GM23248 (cell line): ENCODE results near the gene PTPRD. TPM values are rescaled to one million over a fixed set of nuclear protein-coding genes. Genes with fewer than 3 reads are reported as not detected.

ENCODE experiments used
- DNase-seq: peaks from one replicate; pipeline ENCODE4 v3.0.0-alpha.2; 2015
- H2AFZ ChIP-seq: fragments of 200-600 bp; sonication (generic); 2 replicates; pipeline ENCODE4 v1.6.1; 2016; ENCODE audit warnings: antibody characterized with exemption
- H3F3A ChIP-seq: fragments of 200-600 bp; sonication (generic); 2 replicates; pipeline ENCODE4 v1.6.1; 2016; ENCODE audit warnings: mild to moderate bottlenecking, antibody characterized with exemption, mixed run types; ENCODE audit not compliant: insufficient read depth
- H3K27ac ChIP-seq: fragments of 200-600 bp; sonication (generic); 2 replicates; pipeline ENCODE4 v1.5.1; 2016; ENCODE audit warnings: mild to moderate bottlenecking
- H3K27me3 ChIP-seq: fragments of 200-600 bp; sonication (generic); replicated peaks from 2 replicates; pipeline ENCODE4 v1.6.1; 2016; ENCODE audit warnings: mild to moderate bottlenecking; ENCODE audit not compliant: insufficient read depth
- H3K36me3 ChIP-seq: fragments of 200-600 bp; sonication (generic); 2 replicates; pipeline ENCODE4 v1.6.1; 2016; ENCODE audit warnings: low read depth, mild to moderate bottlenecking
- H3K4me1 ChIP-seq: fragments of 200-600 bp; sonication (generic); 2 replicates; pipeline ENCODE4 v1.6.1; 2016; ENCODE audit warnings: mild to moderate bottlenecking; ENCODE audit not compliant: insufficient read depth
- H3K4me2 ChIP-seq: fragments of 200-600 bp; sonication (generic); one replicate; pipeline ENCODE4 v1.6.1; 2016; ENCODE audit warnings: mild to moderate bottlenecking; ENCODE audit not compliant: unreplicated experiment
- H3K4me3 ChIP-seq: fragments of 200-600 bp; sonication (generic); 2 replicates; pipeline ENCODE4 v1.5.1; 2016; ENCODE audit warnings: mild to moderate bottlenecking
- H3K79me2 ChIP-seq: fragments of 200-600 bp; sonication (generic); 2 replicates; pipeline ENCODE4 v1.6.1; 2016; ENCODE audit warnings: mild to moderate bottlenecking; ENCODE audit not compliant: insufficient read depth
- H3K9ac ChIP-seq: fragments of 200-600 bp; sonication (generic); 2 replicates; pipeline ENCODE4 v1.6.1; 2016; ENCODE audit warnings: mild to moderate bottlenecking
- H3K9me2 ChIP-seq: fragments of 200-600 bp; sonication (generic); 2 replicates; pipeline ENCODE4 v1.6.1; 2016; ENCODE audit warnings: mixed run types, mild to moderate bottlenecking, moderate library complexity; ENCODE audit not compliant: insufficient read depth
- H3K9me3 ChIP-seq: fragments of 200-600 bp; sonication (generic); one replicate; pipeline ENCODE4 v1.6.1; 2017; ENCODE audit warnings: low read depth
- H4K20me1 ChIP-seq: fragments of 200-600 bp; sonication (generic); 2 replicates; pipeline ENCODE4 v1.6.0; 2016; ENCODE audit not compliant: insufficient read depth
- EZH2 ChIP-seq: fragments of 200-600 bp; sonication (generic); IDR thresholded peaks from 2 replicates; pipeline ENCODE4 v1.6.1; 2018; ENCODE audit warnings: antibody characterized with exemption, mild to moderate bottlenecking; ENCODE audit not compliant: insufficient read depth, poor library complexity, severe bottlenecking
- EZH2phosphoT487 ChIP-seq: fragments of 200-600 bp; sonication (generic); IDR thresholded peaks from 2 replicates; pipeline ENCODE4 v1.6.1; 2018; ENCODE audit warnings: antibody characterized with exemption, moderate library complexity, mild to moderate bottlenecking, low read depth; ENCODE audit not compliant: insufficient read depth
- WGBS, 2 experiments: methylation state at CpG; one replicate each; pipeline ENCODE4 v1.1.6; 2015 to 2017; ENCODE audit warnings: low lambda C conversion rate in 2 of 2, low coverage in 1 of 2; ENCODE audit errors: missing lambda C conversion rate in 2 of 2; 5-methylcytosine and 5-hydroxymethylcytosine counted together
- in situ Hi-C: fragments of 300-500 bp; cut with MboI; formaldehyde crosslinking; loops from 2 replicates; pipeline ENCODE4 v1.15.0; 2020
- polyA plus RNA-seq: library from polyadenylated mRNA; unstranded; fragments of >200 nt; fragmentation: Nextera tagmentation; extraction: Ambion mirVana; gene quantifications from 2 replicates; pipeline ENCODE4 v1.2.1, GENCODE V29; 2016
- total RNA-seq: library from RNA; depleted of rRNA; stranded (reverse); fragments of >200 nt; shearing (Covaris generic); gene quantifications from 2 replicates; pipeline ENCODE4 v1.2.3, GENCODE V29; 2014

Gene PTPRD
- total and polyA plus RNA-seq, 2 experiments from 2014 or later, result 0.05 TPM; not detected in 1

DNA sequence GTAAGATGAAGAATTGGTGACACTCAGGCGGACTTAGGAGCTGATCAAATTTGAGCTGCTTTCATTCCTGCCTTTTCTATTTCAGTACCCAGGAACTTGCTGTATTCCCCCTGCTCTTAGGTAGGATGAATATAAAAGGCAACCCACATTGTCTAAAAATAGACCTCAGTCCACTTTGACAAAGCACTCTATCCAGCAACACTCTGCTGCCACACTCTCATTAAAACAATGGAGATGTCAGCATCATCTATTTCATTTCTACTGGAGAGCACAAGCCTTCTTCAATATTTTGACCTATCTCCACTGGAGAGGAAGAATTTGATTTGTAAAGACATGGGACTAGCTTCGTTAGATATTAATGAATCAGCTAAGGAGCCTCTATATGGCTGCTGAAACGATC lies 468.4 kb downstream of the PTPRD start:
- H3K9me2 ChIP-seq, result no peaks in the 10 kb centered on the region
- H3K4me1 ChIP-seq, result no peaks in the 10 kb centered on the region
- TF ChIP-seq EZH2 (no peak), EZH2phosphoT487 (no peak)
- in situ Hi-C loops, result no loop called here
- no peaks in the 10 kb centered on the region for H3K36me3 ChIP-seq
- H3K27me3 ChIP-seq, result no peaks in the 10 kb centered on the region
- H3K4me3 ChIP-seq, result no peak overlapping the region
- 16 to 18% methylated on average over 3 of the region's 3 CpGs for WGBS, 2 experiments
- H3K9ac ChIP-seq, result no peak overlapping the region
- no peak overlapping the region for H3K4me2 ChIP-seq
- H4K20me1 ChIP-seq, result no peaks in the 10 kb centered on the region; the same call in 1 of the 2 replicates
- no peak overlapping the region for H3K27ac ChIP-seq
- no peak overlapping the region for H2AFZ ChIP-seq
- no peaks in the 10 kb centered on the region for H3F3A ChIP-seq
- H3K79me2 ChIP-seq, result no peaks in the 10 kb centered on the region
- no peak for DNase-seq
- no peaks in the 10 kb centered on the region for H3K9me3 ChIP-seq

DNA sequence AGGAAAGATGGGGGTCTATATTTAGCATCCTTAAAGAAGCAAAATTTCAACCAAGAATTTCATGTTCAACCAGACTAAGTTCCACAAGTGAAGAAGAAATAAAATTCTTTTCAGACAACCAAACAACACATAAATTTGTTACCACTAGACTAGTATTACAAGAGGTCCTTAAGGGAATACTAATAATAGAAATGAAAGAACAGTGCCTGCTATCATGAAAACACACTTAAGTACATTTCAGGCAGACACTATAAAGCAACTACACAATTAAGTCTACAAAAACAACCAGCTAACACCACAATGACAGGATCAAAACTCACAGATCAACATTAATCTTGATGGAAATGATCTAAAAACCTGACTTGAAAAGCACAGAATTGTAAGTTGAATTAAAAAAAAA lies 477.2 kb downstream of the PTPRD start:
- no peaks in the 10 kb centered on the region for H3K4me1 ChIP-seq
- no peaks in the 10 kb centered on the region for H3K9me3 ChIP-seq
- H3K4me2 ChIP-seq, result no peak overlapping the region
- H3K9ac ChIP-seq, result no peak overlapping the region
- H3K27ac ChIP-seq, result no peak overlapping the region
- no peaks in the 10 kb centered on the region; the same call in 1 of the 2 replicates for H4K20me1 ChIP-seq
- no peak overlapping the region for H3K4me3 ChIP-seq
- no peaks in the 10 kb centered on the region for H3F3A ChIP-seq
- H3K79me2 ChIP-seq, result no peaks in the 10 kb centered on the region
- TF ChIP-seq EZH2phosphoT487, result no peak
- TF ChIP-seq EZH2, result no peak
- H2AFZ ChIP-seq, result no peak overlapping the region
- no peaks in the 10 kb centered on the region for H3K36me3 ChIP-seq
- no peak for DNase-seq
- in situ Hi-C loops, result no loop called here
- no peaks in the 10 kb centered on the region for H3K9me2 ChIP-seq
- no peaks in the 10 kb centered on the region for H3K27me3 ChIP-seq

DNA sequence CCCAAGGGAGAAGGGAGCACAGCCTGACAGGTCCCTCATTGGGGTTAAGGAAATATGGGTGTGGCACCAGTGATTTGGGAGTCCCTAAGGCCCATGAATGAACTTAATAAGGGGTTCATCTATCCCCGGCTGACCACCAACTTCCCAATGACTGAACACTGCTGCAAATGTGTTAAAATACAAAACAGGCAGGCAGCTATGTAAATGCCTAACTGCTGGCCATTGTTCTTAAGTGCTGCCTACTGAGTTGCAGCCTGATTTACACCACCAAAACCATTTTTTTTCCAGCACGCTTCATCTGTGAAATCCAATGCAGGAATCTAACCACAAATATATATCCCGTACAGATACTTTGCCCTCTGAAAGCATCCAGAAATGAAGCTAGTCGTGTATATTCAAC lies 478.5 kb downstream of the PTPRD start:
- in situ Hi-C loops, result no loop called here
- Histone ChIP-seq H3K36me3 (no peaks in the 10 kb centered on the region), H3K79me2 (no peaks in the 10 kb centered on the region), H3F3A (no peaks in the 10 kb centered on the region), H3K9me3 (no peaks in the 10 kb centered on the region), H4K20me1 (no peaks in the 10 kb centered on the region; the same call in 1 of the 2 replicates), H3K4me1 (no peaks in the 10 kb centered on the region), H2AFZ (no peak overlapping the region), H3K9ac (no peak overlapping the region), H3K27me3 (no peaks in the 10 kb centered on the region), H3K27ac (no peak overlapping the region), H3K4me2 (no peak overlapping the region), H3K4me3 (no peak overlapping the region), H3K9me2 (no peaks in the 10 kb centered on the region)
- no peak for DNase-seq
- TF ChIP-seq EZH2 (no peak), EZH2phosphoT487 (no peak)
- 20 to 23% methylated on average over 4 of the region's 4 CpGs for WGBS, 2 experiments

DNA sequence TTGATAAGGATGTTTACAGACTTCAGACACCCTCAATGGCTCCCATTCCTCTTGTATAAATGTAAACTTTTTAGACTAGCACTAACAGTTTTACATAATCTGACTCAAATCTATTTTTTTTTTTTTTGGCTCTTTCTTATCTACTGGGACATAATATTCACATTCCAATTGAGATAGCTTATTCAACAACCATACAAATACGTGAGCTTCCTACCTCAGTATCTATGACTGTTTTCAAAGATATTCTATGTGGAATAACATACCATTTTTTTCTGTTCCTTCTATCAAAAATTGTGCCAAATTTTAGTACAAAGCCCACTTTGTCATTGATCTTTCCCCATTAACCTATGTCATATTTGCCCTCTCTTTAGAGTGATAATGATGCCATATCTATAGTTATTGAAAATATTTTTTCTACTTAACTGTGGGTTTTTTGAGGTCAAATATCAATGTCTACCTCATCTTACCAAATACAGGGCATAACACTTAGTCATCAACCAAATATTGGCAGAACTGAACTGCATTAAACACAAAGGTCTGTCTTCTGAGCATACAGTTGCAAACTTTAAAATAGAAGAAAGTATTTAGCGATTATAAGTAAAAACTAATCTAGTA lies 482.6 kb downstream of the PTPRD start:
- no peaks in the 10 kb centered on the region for H3K79me2 ChIP-seq
- H3K9me3 ChIP-seq, result no peaks in the 10 kb centered on the region
- no peak overlapping the region for H3K9ac ChIP-seq
- no peaks in the 10 kb centered on the region for H3K4me1 ChIP-seq
- H2AFZ ChIP-seq, result no peak overlapping the region
- no peaks in the 10 kb centered on the region for H4K20me1 ChIP-seq
- 6 to 7% methylated on average over 2 of the region's 2 CpGs for WGBS, 2 experiments
- H3K36me3 ChIP-seq, result no peaks in the 10 kb centered on the region
- in situ Hi-C loops, result no loop called here
- DNase-seq, result peak; percentile 2
- no peak for TF ChIP-seq EZH2
- no peak for TF ChIP-seq EZH2phosphoT487
- H3K27ac ChIP-seq, result no peak overlapping the region
- no peak overlapping the region for H3K4me3 ChIP-seq
- H3K4me2 ChIP-seq, result no peak overlapping the region
- no peaks in the 10 kb centered on the region for H3K27me3 ChIP-seq
- H3K9me2 ChIP-seq, result no peaks in the 10 kb centered on the region
- no peaks in the 10 kb centered on the region for H3F3A ChIP-seq

DNA sequence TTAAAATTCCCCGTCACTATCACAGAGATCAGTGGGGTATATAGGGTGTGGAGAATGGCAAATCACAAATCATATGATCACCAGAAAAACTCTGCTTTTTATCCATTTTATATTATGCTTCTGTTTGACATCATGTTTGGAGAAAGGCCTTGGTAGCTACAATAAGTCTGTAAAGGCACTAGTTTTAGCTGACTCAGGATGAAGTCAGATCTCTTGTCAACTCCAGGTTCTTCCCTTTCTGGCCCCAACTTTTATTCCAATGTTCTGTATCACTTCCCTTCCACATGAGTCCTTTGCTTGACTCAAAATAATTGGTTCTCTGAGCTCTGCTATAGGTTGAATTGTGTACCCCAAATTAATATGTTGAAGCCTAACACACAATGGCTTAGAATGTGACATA lies 484.9 kb downstream of the PTPRD start:
- H3K9me2 ChIP-seq, result no peaks in the 10 kb centered on the region
- TF ChIP-seq EZH2 (no peak), EZH2phosphoT487 (no peak)
- no peak overlapping the region for H3K27ac ChIP-seq
- H3K9me3 ChIP-seq, result no peaks in the 10 kb centered on the region
- in situ Hi-C loops, result no loop called here
- H3K36me3 ChIP-seq, result no peaks in the 10 kb centered on the region
- 18 to 33% methylated on average over 1 of the region's 1 CpG for WGBS, 2 experiments
- no peaks in the 10 kb centered on the region for H4K20me1 ChIP-seq
- H3K4me2 ChIP-seq, result no peak overlapping the region
- no peak overlapping the region for H3K4me3 ChIP-seq
- no peak overlapping the region for H3K9ac ChIP-seq
- no peaks in the 10 kb centered on the region for H3K79me2 ChIP-seq
- peak; percentile 18 for DNase-seq
- H2AFZ ChIP-seq, result no peak overlapping the region
- H3F3A ChIP-seq, result no peaks in the 10 kb centered on the region
- no peaks in the 10 kb centered on the region for H3K4me1 ChIP-seq
- H3K27me3 ChIP-seq, result no peaks in the 10 kb centered on the region
